NCI-H2196 treated with DMSO at 0.1 percent for 48 hours (cell line): ENCODE results near the gene VPS33A.

ENCODE experiments used
- DNase-seq: peaks from one replicate; lab custom pipeline; 2025; ENCODE audit not compliant: unreplicated experiment; lab: John Stamatoyannopoulos, UW

The VPS33A gene

DNA sequence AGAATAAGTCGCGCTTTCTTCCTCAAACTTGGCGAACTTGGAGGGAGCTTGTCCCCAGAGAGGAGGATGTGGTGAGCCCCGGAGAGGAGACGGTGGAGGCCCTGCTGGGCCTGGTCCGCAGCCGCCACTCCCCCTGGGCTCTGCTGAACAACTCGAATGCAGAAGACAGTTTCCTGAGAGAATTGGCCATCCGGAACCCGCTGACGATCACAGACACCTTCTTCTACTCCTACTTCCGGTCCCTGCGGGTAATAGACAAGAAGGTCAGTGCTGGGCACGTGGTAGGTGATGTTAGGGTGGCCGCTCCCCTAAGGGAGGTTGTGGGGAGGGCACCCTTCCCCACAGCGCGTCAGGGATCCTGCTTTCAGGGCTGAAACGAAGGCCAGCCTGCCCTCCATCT lies 81.8 kb downstream of the VPS33A start:
- no peak for DNase-seq

DNA sequence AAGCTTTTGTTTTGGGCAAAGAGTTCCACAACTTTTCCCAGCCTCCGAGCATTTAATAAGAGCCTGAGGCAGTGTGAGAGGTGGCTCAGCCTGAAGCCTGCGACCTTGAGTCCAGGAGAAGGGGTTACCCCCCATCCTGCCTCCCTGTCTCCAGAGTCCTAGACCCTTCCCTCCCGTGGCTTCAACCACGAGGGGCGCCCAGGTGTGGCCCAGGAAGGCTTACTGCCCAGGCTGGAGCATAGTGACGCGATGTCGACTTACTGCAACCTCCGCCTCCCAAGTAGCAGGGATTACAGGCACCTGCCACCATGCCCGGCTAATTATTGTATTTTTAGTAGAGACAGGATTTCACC lies 82.7 kb downstream of the VPS33A start:
- no peak for DNase-seq

DNA sequence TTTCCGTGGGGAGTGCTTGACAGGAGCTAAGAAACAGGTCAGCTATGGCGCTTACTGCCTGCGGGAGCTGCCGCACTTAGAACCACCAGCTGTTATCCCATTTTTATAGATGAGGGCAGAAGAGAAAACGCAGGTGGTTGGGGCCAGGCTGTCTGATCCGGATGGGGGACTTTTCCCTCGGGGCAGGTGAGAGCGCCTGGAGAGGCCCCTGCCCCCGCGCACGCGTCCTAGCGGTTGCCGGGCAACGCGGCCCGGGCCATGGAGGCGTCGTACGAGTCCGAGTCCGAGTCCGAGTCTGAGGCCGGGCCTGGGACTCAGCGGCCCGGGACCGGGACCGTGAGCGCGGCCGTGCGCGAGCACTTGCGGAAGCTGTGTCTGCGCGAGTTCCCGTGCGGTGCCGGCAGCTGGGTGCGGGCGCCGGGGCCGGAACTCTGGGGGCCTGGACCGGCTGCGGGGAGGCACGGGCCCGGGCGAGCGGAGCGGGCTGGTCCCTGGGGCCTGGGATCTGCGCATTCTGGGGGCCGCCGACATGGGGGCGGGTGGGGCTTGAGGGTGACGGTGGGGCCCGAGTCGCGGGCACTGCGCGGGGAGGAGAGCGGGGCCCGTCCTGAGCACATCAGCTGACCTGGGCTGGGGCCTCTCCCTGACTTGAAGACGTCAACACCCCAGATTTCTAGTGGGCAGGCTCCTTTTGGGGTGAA lies 83.3 kb downstream of the VPS33A start, which contains the start of gene LRRC43:
Gene LRRC43, plus strand, starts transcription at position 237 of the 701 bp plus-strand sequence. Its CDS starts 22 bp downstream, at position 259.
- DNase-seq = no peak
